Skeletal muscle satellite cell (primary cell): ENCODE results near the gene PNPLA5.

Experiments
- H3K27me3 ChIP-seq: 2 replicates; pipeline ENCODE4 v1.7.0; 2013; ENCODE audit warnings: low read length; ENCODE audit not compliant: control insufficient read depth, insufficient read depth
- H3K36me3 ChIP-seq: 2 replicates; pipeline ENCODE4 v1.7.0; 2013; ENCODE audit warnings: mild to moderate bottlenecking, control low read depth, low read length; ENCODE audit not compliant: insufficient read depth
- H3K4me1 ChIP-seq: 2 replicates; pipeline ENCODE4 v1.7.0; 2013; ENCODE audit warnings: low read length; ENCODE audit not compliant: control insufficient read depth, insufficient read depth
- H3K4me2 ChIP-seq: 2 replicates; pipeline ENCODE4 v1.7.0; 2013; ENCODE audit warnings: mild to moderate bottlenecking, low read length
- H3K4me3 ChIP-seq: 2 replicates; pipeline ENCODE4 v1.7.0; 2013; ENCODE audit warnings: low read length
- H3K9ac ChIP-seq: 2 replicates; pipeline ENCODE4 v1.7.0; 2013; ENCODE audit warnings: mild to moderate bottlenecking, low read depth, low read length, moderate library complexity
- H3K9me3 ChIP-seq: replicated peaks from 2 replicates; pipeline ENCODE4 v1.7.0; 2013; ENCODE audit warnings: mild to moderate bottlenecking, control low read depth, low read length

The PNPLA5 gene

GRCh38 chr22:43885786-43886185, 6.0 kb downstream of the PNPLA5 start:
- Histone ChIP-seq H3K4me2 (no peak overlapping the region), H3K9ac (no peak overlapping the region), H3K9me3 (no peaks in the 10 kb centered on the region), H3K4me3 (no peak overlapping the region), H3K36me3 (no peaks in the 10 kb centered on the region), H3K27me3 (peaks cover 42% of the 10 kb centered on the region), H3K4me1 (peaks cover 1% of the 10 kb centered on the region)

- no peak overlapping the region for H3K4me3 ChIP-seq
- no peaks in the 10 kb centered on the region for H3K9me3 ChIP-seq
- no peak overlapping the region for H3K4me2 ChIP-seq
- no peaks in the 10 kb centered on the region for H3K36me3 ChIP-seq
- H3K27me3 ChIP-seq = peaks cover 38% of the 10 kb centered on the region
- no peaks in the 10 kb centered on the region for H3K4me1 ChIP-seq
- no peak overlapping the region for H3K9ac ChIP-seq
Measured at GRCh38 chr22:43885319-43885671, 6.5 kb downstream of the PNPLA5 start.

- Histone ChIP-seq H3K9ac (no peak overlapping the region), H3K9me3 (no peaks in the 10 kb centered on the region), H3K4me1 (no peaks in the 10 kb centered on the region), H3K27me3 (peaks cover 32% of the 10 kb centered on the region), H3K4me2 (no peak overlapping the region), H3K36me3 (no peaks in the 10 kb centered on the region), H3K4me3 (no peak overlapping the region)
Measured at GRCh38 chr22:43884600-43885318, 7.1 kb downstream of the PNPLA5 start.

- H3K9me3 ChIP-seq = no peaks in the 10 kb centered on the region
- no peak overlapping the region for H3K4me3 ChIP-seq
- no peak overlapping the region for H3K4me2 ChIP-seq
- H3K27me3 ChIP-seq = peaks cover 30% of the 10 kb centered on the region
- no peaks in the 10 kb centered on the region for H3K4me1 ChIP-seq
- H3K9ac ChIP-seq = no peak overlapping the region
- no peaks in the 10 kb centered on the region for H3K36me3 ChIP-seq
Measured at GRCh38 chr22:43883719-43884415, 7.9 kb downstream of the PNPLA5 start.

- Histone ChIP-seq H3K4me2 (no peak overlapping the region), H3K36me3 (no peaks in the 10 kb centered on the region), H3K4me1 (no peaks in the 10 kb centered on the region), H3K9me3 (no peaks in the 10 kb centered on the region), H3K27me3 (peaks cover 34% of the 10 kb centered on the region), H3K9ac (no peak overlapping the region), H3K4me3 (no peak overlapping the region)
Measured at GRCh38 chr22:43883012-43883661, 8.7 kb downstream of the PNPLA5 start.

- no peak overlapping the region for H3K4me3 ChIP-seq
Measured at GRCh38 chr22:43882122-43882767, 9.6 kb downstream of the PNPLA5 start.

GRCh38 chr22:43881091-43882061, 10.4 kb downstream of the PNPLA5 start:
- Histone ChIP-seq H3K4me2 (no peak overlapping the region), H3K9me3 (no peaks in the 10 kb centered on the region), H3K9ac (no peak overlapping the region), H3K4me3 (no peak overlapping the region), H3K4me1 (no peaks in the 10 kb centered on the region), H3K36me3 (no peaks in the 10 kb centered on the region), H3K27me3 (peaks cover 27% of the 10 kb centered on the region)

More at GRCh38 chr22:43882122-43882767, 9.6 kb downstream of the PNPLA5 start:
- Histone ChIP-seq H3K4me1 (no peaks in the 10 kb centered on the region), H3K9ac (no peak overlapping the region), H3K4me2 (no peak overlapping the region), H3K9me3 (no peaks in the 10 kb centered on the region), H3K27me3 (peaks cover 28% of the 10 kb centered on the region), H3K36me3 (no peaks in the 10 kb centered on the region)

- H3K36me3 ChIP-seq = no peaks in the 10 kb centered on the region
- no peaks in the 10 kb centered on the region for H3K4me1 ChIP-seq
- no peaks in the 10 kb centered on the region for H3K9me3 ChIP-seq
- H3K27me3 ChIP-seq = peaks cover 25% of the 10 kb centered on the region
- H3K4me3 ChIP-seq = no peak overlapping the region
- no peak overlapping the region for H3K9ac ChIP-seq
- H3K4me2 ChIP-seq = no peak overlapping the region
Measured at GRCh38 chr22:43880541-43880991, 11.2 kb downstream of the PNPLA5 start.

- H3K9me3 ChIP-seq = no peaks in the 10 kb centered on the region
- H3K9ac ChIP-seq = no peak overlapping the region
- no peak overlapping the region for H3K4me2 ChIP-seq
- peaks cover 24% of the 10 kb centered on the region for H3K27me3 ChIP-seq
- H3K4me1 ChIP-seq = no peaks in the 10 kb centered on the region
- H3K4me3 ChIP-seq = no peak overlapping the region
- H3K36me3 ChIP-seq = no peaks in the 10 kb centered on the region
Measured at GRCh38 chr22:43879901-43880540, 11.8 kb downstream of the PNPLA5 start.

GRCh38 chr22:43878831-43879550, 12.8 kb downstream of the PNPLA5 start:
- H3K27me3 ChIP-seq = peaks cover 24% of the 10 kb centered on the region
- no peaks in the 10 kb centered on the region for H3K9me3 ChIP-seq
- no peak overlapping the region for H3K4me2 ChIP-seq
- H3K4me3 ChIP-seq = no peak overlapping the region
- H3K36me3 ChIP-seq = no peaks in the 10 kb centered on the region
- H3K4me1 ChIP-seq = no peaks in the 10 kb centered on the region
- H3K9ac ChIP-seq = no peak overlapping the region
